ENCODE data around the gene ELOB. TPM values are rescaled to one million over a fixed set of nuclear protein-coding genes. Genes with fewer than 3 reads are reported as not detected.

Gene ELOB
- total RNA-seq, 1 donor from 2014 or later = 195 TPM

DNA sequence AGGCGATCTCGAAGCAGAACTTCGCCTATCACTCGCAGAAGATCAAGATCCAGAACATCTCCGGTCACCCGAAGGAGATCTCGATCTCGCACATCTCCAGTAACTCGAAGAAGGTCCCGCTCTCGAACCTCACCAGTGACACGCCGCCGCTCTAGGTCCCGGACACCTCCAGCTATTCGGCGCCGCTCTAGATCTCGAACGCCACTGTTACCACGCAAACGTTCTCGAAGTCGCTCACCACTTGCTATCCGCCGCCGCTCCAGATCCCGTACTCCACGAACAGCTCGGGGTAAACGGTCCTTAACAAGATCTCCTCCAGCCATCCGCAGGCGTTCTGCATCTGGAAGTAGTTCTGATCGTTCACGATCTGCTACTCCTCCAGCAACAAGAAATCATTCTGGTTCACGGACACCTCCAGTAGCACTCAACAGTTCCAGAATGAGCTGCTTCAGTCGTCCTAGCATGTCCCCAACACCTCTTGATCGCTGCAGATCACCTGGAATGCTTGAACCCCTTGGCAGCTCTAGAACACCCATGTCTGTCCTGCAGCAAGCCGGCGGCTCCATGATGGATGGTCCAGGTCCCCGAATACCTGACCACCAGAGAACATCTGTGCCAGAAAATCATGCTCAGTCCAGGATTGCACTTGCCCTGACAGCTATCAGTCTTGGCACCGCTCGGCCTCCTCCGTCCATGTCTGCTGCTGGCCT, 10.5 kb downstream of the ELOB start:
- H3K4me3 Mint-ChIP-seq (ENCODE audit: unreplicated experiment) = peak overlapping the region; percentile 77
- H3K9me3 Mint-ChIP-seq (ENCODE audit: unreplicated experiment) = no peaks in the 10 kb centered on the region
- no peak for DNase-seq (ENCODE audit: low spot score)
- peaks cover 78% of the 10 kb centered on the region for H3K36me3 Mint-ChIP-seq (ENCODE audit: low read depth, unreplicated experiment)
- H3K4me1 Mint-ChIP-seq (ENCODE audit: unreplicated experiment) = peaks cover 7% of the 10 kb centered on the region
- no peak overlapping the region for H3K27ac Mint-ChIP-seq (ENCODE audit: unreplicated experiment)
- TF ChIP-seq, protein P1, sequence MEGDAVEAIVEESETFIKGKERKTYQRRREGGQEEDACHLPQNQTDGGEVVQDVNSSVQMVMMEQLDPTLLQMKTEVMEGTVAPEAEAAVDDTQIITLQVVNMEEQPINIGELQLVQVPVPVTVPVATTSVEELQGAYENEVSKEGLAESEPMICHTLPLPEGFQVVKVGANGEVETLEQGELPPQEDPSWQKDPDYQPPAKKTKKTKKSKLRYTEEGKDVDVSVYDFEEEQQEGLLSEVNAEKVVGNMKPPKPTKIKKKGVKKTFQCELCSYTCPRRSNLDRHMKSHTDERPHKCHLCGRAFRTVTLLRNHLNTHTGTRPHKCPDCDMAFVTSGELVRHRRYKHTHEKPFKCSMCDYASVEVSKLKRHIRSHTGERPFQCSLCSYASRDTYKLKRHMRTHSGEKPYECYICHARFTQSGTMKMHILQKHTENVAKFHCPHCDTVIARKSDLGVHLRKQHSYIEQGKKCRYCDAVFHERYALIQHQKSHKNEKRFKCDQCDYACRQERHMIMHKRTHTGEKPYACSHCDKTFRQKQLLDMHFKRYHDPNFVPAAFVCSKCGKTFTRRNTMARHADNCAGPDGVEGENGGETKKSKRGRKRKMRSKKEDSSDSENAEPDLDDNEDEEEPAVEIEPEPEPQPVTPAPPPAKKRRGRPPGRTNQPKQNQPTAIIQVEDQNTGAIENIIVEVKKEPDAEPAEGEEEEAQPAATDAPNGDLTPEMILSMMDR (IDR thresholded peaks at IDR 0.05; ENCODE audit: unreplicated experiment) = no peak
- peaks cover 11% of the 10 kb centered on the region for H3K27me3 Mint-ChIP-seq (ENCODE audit: unreplicated experiment)

DNA sequence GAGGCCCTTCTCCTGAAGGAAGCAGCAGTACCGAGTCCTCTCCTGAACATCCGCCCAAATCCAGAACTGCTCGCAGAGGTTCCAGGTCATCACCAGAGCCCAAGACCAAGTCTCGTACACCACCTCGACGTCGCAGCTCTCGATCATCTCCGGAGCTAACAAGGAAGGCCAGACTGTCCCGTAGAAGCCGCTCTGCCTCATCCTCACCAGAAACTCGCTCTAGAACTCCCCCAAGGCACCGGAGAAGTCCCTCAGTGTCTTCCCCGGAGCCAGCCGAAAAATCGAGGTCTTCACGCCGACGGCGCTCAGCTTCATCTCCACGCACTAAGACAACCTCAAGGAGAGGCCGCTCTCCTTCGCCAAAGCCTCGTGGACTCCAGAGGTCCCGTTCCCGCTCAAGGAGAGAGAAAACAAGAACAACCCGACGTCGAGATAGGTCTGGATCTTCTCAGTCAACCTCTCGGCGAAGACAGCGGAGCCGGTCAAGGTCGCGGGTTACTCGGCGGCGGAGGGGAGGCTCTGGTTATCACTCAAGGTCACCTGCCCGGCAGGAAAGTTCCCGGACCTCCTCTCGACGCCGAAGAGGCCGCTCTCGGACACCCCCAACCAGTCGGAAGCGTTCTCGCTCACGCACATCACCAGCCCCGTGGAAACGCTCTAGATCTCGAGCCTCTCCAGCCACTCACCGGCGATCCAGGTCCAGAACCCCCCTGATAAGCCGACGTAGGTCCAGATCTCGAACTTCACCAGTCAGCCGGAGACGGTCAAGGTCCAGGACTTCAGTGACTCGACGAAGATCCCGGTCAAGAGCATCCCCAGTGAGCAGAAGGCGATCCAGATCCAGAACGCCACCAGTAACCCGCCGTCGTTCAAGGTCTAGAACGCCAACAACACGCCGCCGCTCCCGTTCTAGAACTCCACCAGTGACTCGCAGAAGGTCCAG, 11.3 kb downstream of the ELOB start:
- Mint-ChIP-seq H3K4me3 (ENCODE audit: unreplicated experiment) (peak overlapping the region; percentile 79), H3K27ac (ENCODE audit: unreplicated experiment) (peak overlapping the region; percentile 48), H3K27me3 (ENCODE audit: unreplicated experiment) (peaks cover 11% of the 10 kb centered on the region), H3K9me3 (ENCODE audit: unreplicated experiment) (no peaks in the 10 kb centered on the region), H3K36me3 (ENCODE audit: low read depth, unreplicated experiment) (peaks cover 80% of the 10 kb centered on the region), H3K4me1 (ENCODE audit: unreplicated experiment) (peaks cover 7% of the 10 kb centered on the region)
- TF ChIP-seq, protein P1 (IDR thresholded peaks at IDR 0.05; ENCODE audit: unreplicated experiment) = no peak
- no peak for DNase-seq (ENCODE audit: low spot score)

DNA sequence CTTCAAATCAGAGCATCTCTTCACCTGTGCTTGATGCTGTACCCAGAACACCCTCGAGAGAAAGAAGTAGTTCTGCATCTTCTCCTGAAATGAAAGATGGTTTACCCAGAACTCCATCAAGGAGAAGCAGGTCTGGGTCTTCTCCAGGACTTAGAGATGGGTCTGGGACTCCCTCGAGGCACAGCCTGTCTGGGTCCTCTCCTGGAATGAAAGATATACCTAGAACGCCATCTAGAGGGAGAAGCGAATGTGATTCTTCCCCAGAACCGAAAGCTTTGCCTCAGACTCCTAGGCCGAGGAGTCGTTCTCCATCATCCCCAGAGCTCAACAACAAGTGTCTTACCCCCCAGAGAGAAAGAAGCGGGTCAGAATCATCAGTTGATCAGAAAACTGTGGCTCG, 12.4 kb downstream of the ELOB start:
- Mint-ChIP-seq H3K27ac (ENCODE audit: unreplicated experiment) (peak overlapping the region; percentile 8), H3K27me3 (ENCODE audit: unreplicated experiment) (peaks cover 9% of the 10 kb centered on the region), H3K36me3 (ENCODE audit: low read depth, unreplicated experiment) (peaks cover 88% of the 10 kb centered on the region), H3K4me1 (ENCODE audit: unreplicated experiment) (peaks cover 7% of the 10 kb centered on the region), H3K4me3 (ENCODE audit: unreplicated experiment) (peak overlapping the region; percentile 79), H3K9me3 (ENCODE audit: unreplicated experiment) (no peaks in the 10 kb centered on the region)
- DNase-seq (ENCODE audit: low spot score) = no peak
- TF ChIP-seq, protein P1 (IDR thresholded peaks at IDR 0.05; ENCODE audit: unreplicated experiment) = no peak

DNA sequence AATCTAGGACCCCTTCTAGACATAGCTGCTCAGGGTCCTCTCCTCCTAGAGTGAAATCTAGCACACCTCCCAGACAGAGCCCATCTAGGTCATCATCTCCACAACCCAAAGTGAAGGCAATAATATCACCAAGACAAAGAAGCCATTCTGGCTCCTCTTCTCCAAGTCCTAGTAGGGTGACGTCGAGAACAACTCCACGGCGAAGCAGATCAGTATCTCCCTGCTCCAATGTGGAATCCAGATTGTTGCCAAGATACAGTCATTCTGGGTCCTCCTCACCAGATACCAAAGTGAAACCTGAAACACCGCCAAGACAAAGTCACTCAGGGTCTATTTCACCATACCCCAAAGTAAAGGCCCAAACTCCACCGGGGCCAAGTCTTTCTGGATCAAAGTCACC, 13.9 kb downstream of the ELOB start:
- TF ChIP-seq, protein P1 (IDR thresholded peaks at IDR 0.05; ENCODE audit: unreplicated experiment) = no peak
- no peak for DNase-seq (ENCODE audit: low spot score)
- H3K9me3 Mint-ChIP-seq (ENCODE audit: unreplicated experiment) = no peaks in the 10 kb centered on the region
- peaks cover 5% of the 10 kb centered on the region for H3K27me3 Mint-ChIP-seq (ENCODE audit: unreplicated experiment)
- no peak overlapping the region for H3K27ac Mint-ChIP-seq (ENCODE audit: unreplicated experiment)
- peaks cover 91% of the 10 kb centered on the region for H3K36me3 Mint-ChIP-seq (ENCODE audit: low read depth, unreplicated experiment)
- H3K4me3 Mint-ChIP-seq (ENCODE audit: unreplicated experiment) = peak overlapping the region; percentile 76
- peaks cover 3% of the 10 kb centered on the region for H3K4me1 Mint-ChIP-seq (ENCODE audit: unreplicated experiment)

Data from endothelial cell (in vitro differentiated cells).